Measurements from ENCODE around the gene ZYG11B.

- TF ChIP-seq CTCF (IDR thresholded peaks at IDR 0.05) (no peak), POLR2A (IDR thresholded peaks at IDR 0.05) (no peak)
Measured at GRCh38 chr1:52684545-52684944, 41.7 kb upstream of the ZYG11B start.

Data from esophagus squamous epithelium (tissue), 4 donors.